Activated T-helper 2 cell treated with anti-CD3 and anti-CD28 coated beads, Interferon-gamma antibody, Interleukin-2, Interleukin-4, amounts not matched to agents 10 μg/mL and 5 μg/mL and 100 μg/mL, durations not matched to agents 14 hours and 24 hours and 36 hours (primary cell): Measurements from ENCODE around the gene EYA4. TPM values are rescaled to one million over a fixed set of nuclear protein-coding genes. Genes with fewer than 3 reads are reported as not detected.

ENCODE experiments used
- DNase-seq: peaks from one replicate; pipeline ENCODE4 v3.0.0; 2021; ENCODE audit warnings: low spot score
- H3K27ac Mint-ChIP-seq: one replicate; pipeline ENCODE4 v1.8.0; 2021; ENCODE audit warnings: mixed read lengths
- H3K27me3 Mint-ChIP-seq: one replicate; pipeline ENCODE4 v1.8.0; 2021; ENCODE audit warnings: low read depth, mixed read lengths
- H3K36me3 Mint-ChIP-seq: one replicate; pipeline ENCODE4 v1.8.0; 2021; ENCODE audit warnings: low read depth, mixed read lengths
- H3K4me1 Mint-ChIP-seq: one replicate; pipeline ENCODE4 v1.8.0; 2021; ENCODE audit warnings: low read depth, mixed read lengths
- H3K4me3 Mint-ChIP-seq: one replicate; pipeline ENCODE4 v1.8.0; 2021; ENCODE audit warnings: low read depth, mild to moderate bottlenecking, moderate library complexity, mixed read lengths
- H3K9me3 Mint-ChIP-seq: one replicate; pipeline ENCODE4 v1.8.0; 2021; ENCODE audit warnings: mixed read lengths
- intact Hi-C: fragments of 100-400 bp; cut with micrococcal nuclease; formaldehyde crosslinking; loops from one replicate; pipeline ENCODE4 v1.15.1; 2023
- total RNA-seq: library from RNA; stranded (reverse); gene quantifications from 2 replicates; pipeline ENCODE4 v1.2.3, GENCODE V29; 2022

Gene EYA4, protein sequence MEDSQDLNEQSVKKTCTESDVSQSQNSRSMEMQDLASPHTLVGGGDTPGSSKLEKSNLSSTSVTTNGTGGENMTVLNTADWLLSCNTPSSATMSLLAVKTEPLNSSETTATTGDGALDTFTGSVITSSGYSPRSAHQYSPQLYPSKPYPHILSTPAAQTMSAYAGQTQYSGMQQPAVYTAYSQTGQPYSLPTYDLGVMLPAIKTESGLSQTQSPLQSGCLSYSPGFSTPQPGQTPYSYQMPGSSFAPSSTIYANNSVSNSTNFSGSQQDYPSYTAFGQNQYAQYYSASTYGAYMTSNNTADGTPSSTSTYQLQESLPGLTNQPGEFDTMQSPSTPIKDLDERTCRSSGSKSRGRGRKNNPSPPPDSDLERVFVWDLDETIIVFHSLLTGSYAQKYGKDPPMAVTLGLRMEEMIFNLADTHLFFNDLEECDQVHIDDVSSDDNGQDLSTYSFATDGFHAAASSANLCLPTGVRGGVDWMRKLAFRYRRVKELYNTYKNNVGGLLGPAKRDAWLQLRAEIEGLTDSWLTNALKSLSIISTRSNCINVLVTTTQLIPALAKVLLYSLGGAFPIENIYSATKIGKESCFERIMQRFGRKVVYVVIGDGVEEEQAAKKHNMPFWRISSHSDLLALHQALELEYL
- not detected in 2 replicates for total RNA-seq

GRCh38 chr6:133241086-133241900 lies at the start of gene EYA4:
EYA4 (plus strand) TSS chr6:133241357; CDS start chr6:133274781, 33,424 bp downstream.
- H3K27ac Mint-ChIP-seq, result no peak within 1 kb of the TSS
- H3K36me3 Mint-ChIP-seq, result no peaks in the 10 kb centered on the region
- H3K9me3 Mint-ChIP-seq, result no peaks in the 10 kb centered on the region
- DNase-seq, result no peak
- peaks cover 64% of the 10 kb centered on the region for H3K27me3 Mint-ChIP-seq
- intact Hi-C loops, result loop anchor here (10.0 kb wide), 1 partner anchor 614 kb away; no protein-coding TSS in a partner anchor
- H3K4me3 Mint-ChIP-seq, result no peak within 1 kb of the TSS
- H3K4me1 Mint-ChIP-seq, result peaks cover 5% of the 10 kb centered on the region

GRCh38 chr6:133193396-133193795 lies 47.8 kb upstream of the EYA4 start:
- no peak overlapping the region for H3K27ac Mint-ChIP-seq
- DNase-seq, result no peak
- H3K4me1 Mint-ChIP-seq, result no peaks in the 10 kb centered on the region
- H3K4me3 Mint-ChIP-seq, result no peak overlapping the region
- H3K27me3 Mint-ChIP-seq, result no peaks in the 10 kb centered on the region
- intact Hi-C loops, result no loop called here
- H3K36me3 Mint-ChIP-seq, result no peaks in the 10 kb centered on the region
- no peaks in the 10 kb centered on the region for H3K9me3 Mint-ChIP-seq

- Mint-ChIP-seq H3K27me3 (no peaks in the 10 kb centered on the region), H3K4me3 (no peak overlapping the region), H3K9me3 (no peaks in the 10 kb centered on the region), H3K36me3 (no peaks in the 10 kb centered on the region), H3K4me1 (no peaks in the 10 kb centered on the region), H3K27ac (no peak overlapping the region)
- intact Hi-C loops, result no loop called here
- DNase-seq, result no peak
Observed at GRCh38 chr6:133198725-133199124, 42.4 kb upstream of the EYA4 start.

DNA sequence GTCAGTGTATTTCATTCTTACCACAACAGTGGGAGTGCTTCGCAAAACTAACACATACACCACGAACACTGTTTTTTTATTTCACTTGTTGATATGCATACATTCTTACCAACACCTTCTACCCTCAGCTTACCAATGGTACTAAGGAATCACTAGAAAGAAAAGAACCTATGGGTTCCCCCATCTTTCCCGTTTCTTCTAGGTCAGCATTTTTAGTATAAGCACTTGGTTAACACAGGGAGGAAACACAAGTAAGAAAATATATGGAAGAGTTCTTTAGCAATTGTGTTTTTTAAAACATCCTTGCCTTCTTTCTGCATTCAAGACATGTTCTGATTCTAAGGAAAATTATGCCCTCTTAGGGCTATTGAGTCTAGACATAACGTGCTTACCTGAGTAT lies 39.9 kb upstream of the EYA4 start:
- Mint-ChIP-seq H3K4me3 (no peak overlapping the region), H3K27ac (no peak overlapping the region), H3K36me3 (no peaks in the 10 kb centered on the region), H3K27me3 (no peaks in the 10 kb centered on the region), H3K9me3 (no peaks in the 10 kb centered on the region), H3K4me1 (no peaks in the 10 kb centered on the region)
- intact Hi-C loops, result no loop called here
- no peak for DNase-seq

DNA sequence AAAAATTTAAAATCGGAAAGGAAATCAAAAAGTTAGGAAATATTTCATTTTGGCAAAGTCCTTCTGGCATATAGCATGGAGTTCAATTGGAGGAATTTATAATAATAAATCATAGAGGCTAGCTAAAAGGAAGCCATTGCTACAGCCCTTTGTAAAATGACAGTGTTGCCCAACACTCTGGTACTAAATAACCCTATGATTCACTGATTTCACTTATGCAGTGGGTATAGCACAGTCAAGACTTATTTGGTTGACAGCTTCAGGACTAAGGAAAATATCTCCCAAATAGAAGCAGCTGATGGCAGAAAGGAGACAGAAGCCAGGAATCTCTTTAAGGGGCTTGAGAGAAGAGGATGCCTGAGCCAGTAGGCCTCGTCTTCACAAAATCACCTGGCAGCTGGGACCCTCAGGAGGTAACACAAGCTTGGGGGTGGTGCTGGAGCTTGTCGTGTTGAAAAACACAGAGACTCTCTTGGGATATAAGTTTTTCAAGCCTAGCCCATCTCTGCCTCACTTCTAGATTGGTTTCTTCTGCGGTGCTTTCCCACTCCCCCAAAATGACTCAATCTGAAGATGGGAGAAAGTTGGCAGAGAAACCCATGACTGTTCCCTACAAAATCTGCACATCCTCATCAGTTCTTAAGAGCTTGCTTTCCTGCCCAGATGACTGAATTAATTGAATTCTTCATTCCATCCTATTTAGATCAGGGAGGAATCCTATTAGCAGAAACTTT lies 38.4 kb upstream of the EYA4 start:
- Mint-ChIP-seq H3K36me3 (no peaks in the 10 kb centered on the region), H3K4me1 (no peaks in the 10 kb centered on the region), H3K27me3 (no peaks in the 10 kb centered on the region), H3K4me3 (no peak overlapping the region), H3K9me3 (no peaks in the 10 kb centered on the region), H3K27ac (no peak overlapping the region)
- intact Hi-C loops, result no loop called here
- no peak for DNase-seq

DNA sequence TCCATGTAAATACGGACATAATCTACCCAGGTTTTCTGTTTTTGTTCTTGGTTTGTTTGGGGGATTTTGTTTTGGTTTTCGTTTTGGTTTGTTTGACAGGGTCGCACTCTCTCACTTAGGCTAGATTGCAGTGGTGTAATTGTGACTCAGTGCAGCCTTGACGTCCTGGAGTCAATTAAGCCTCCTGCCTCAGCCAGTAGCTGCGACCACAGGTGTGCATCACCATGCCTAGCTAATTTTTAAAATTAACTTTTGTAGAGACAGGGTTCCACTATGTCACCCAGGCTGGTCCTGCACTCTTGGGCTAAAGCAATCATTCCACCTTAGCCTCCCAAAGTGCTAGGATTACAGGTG lies 37.8 kb upstream of the EYA4 start:
- Mint-ChIP-seq H3K27ac (no peak overlapping the region), H3K36me3 (no peaks in the 10 kb centered on the region), H3K4me1 (no peaks in the 10 kb centered on the region), H3K27me3 (no peaks in the 10 kb centered on the region), H3K4me3 (no peak overlapping the region), H3K9me3 (no peaks in the 10 kb centered on the region)
- intact Hi-C loops, result no loop called here
- DNase-seq, result no peak

- intact Hi-C loops, result no loop called here
Observed at GRCh38 chr6:133205304-133205703, 35.9 kb upstream of the EYA4 start.

GRCh38 chr6:133206942-133207341 lies 34.2 kb upstream of the EYA4 start:
- H3K9me3 Mint-ChIP-seq, result peaks cover 3% of the 10 kb centered on the region
- H3K27ac Mint-ChIP-seq, result no peak overlapping the region

More at GRCh38 chr6:133205304-133205703, 35.9 kb upstream of the EYA4 start:
- H3K4me3 Mint-ChIP-seq, result no peak overlapping the region
- peaks cover 3% of the 10 kb centered on the region for H3K9me3 Mint-ChIP-seq
- no peak for DNase-seq
- H3K27ac Mint-ChIP-seq, result no peak overlapping the region
- no peaks in the 10 kb centered on the region for H3K27me3 Mint-ChIP-seq
- no peaks in the 10 kb centered on the region for H3K4me1 Mint-ChIP-seq
- no peaks in the 10 kb centered on the region for H3K36me3 Mint-ChIP-seq

DNA sequence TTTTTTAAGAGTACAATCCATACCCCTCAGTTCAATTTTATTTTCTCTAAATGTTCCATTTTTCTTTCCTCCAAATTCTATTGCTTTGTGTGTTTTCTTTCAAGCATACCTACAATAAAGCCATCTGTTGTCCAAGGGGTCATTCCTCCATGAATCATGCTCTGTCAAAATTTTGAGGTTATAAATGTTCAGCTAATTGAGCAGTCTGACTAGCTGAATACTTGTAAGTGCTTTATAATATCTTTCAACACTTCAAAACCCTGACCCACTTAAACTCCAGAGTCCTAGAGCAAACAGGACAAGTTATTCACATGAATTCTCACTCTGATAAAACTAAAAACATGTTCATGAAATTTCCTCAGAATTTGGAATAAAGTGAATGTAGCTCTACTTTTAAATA lies 33.4 kb upstream of the EYA4 start:
- peaks cover 3% of the 10 kb centered on the region for H3K9me3 Mint-ChIP-seq
- H3K4me1 Mint-ChIP-seq, result no peaks in the 10 kb centered on the region
- H3K4me3 Mint-ChIP-seq, result no peak overlapping the region
- DNase-seq, result no peak
- H3K27me3 Mint-ChIP-seq, result no peaks in the 10 kb centered on the region
- intact Hi-C loops, result no loop called here
- H3K36me3 Mint-ChIP-seq, result no peaks in the 10 kb centered on the region
- H3K27ac Mint-ChIP-seq, result no peak overlapping the region

More at GRCh38 chr6:133206942-133207341, 34.2 kb upstream of the EYA4 start:
- no peaks in the 10 kb centered on the region for H3K27me3 Mint-ChIP-seq
- no peak overlapping the region for H3K4me3 Mint-ChIP-seq
- DNase-seq, result no peak
- H3K4me1 Mint-ChIP-seq, result no peaks in the 10 kb centered on the region
- intact Hi-C loops, result no loop called here
- H3K36me3 Mint-ChIP-seq, result no peaks in the 10 kb centered on the region

DNA sequence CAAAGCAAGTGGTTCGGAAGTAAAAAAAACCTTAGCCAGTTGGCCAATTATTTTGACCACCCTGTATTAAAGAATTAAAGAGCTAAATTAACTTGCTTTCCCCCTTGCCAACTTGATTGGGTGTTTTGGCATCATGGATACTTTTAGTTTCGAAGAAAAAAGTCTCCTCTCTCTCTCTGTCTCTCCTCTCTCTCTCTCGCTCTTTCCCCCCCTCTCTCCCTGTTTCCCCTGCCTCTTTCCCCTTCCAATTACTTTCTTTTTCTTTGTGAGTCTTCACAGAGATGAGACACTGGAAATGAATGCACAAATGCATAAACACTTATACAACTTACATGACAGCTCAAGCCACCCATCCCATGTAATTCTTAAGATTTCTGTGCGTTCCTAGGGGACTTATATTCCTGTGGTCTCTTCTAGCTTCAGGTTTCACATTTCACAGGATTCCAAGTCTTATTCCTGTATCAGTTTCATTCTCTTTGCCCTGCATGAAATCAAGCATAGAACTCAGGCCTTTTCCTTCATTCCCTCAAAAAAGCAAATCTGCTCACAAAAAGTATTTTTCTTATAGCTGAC lies 32.9 kb upstream of the EYA4 start:
- Mint-ChIP-seq H3K36me3 (no peaks in the 10 kb centered on the region), H3K9me3 (peaks cover 3% of the 10 kb centered on the region), H3K27ac (no peak overlapping the region), H3K4me1 (no peaks in the 10 kb centered on the region), H3K4me3 (no peak overlapping the region), H3K27me3 (no peaks in the 10 kb centered on the region)
- intact Hi-C loops, result no loop called here
- DNase-seq, result no peak

DNA sequence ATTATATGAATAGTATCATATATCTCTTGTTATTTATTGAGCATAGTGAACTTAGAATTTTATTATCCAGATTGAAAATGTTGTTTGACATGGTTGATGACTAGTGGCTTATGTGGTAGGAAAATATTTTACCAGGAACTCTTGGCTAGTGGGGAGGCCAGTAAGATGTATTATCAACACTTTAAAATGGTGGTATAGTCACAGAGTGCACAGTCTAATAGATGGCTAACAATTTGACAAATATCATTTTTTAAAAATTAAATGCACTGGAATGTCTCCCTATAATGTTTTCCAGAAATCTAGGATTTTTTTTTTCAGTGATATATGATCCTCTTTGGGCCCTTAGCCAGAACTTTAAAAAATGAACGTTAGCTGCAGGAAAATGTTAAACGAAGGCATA lies 26.9 kb upstream of the EYA4 start:
- no peak overlapping the region for H3K27ac Mint-ChIP-seq

DNA sequence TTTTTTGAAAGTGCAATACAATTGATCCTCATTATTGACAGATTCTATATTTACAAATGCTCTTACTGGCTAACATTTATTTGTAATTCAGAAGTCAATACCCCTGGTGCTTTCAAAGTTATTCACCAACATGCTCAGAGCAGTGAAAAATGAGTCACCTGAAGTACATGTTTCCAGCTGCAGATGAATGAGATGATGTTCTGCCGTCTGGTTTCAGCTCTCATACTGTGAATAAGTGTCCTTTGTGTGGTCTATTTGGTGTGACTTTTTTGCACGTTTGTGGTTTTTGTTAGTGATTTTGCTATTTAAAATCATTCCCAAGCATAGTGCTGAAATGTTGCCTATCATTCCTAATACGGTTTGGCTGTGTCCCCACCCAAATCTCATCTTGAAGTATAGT lies 22.3 kb upstream of the EYA4 start:
- H3K27me3 Mint-ChIP-seq, result no peaks in the 10 kb centered on the region
- no peaks in the 10 kb centered on the region for H3K9me3 Mint-ChIP-seq
- no peak overlapping the region for H3K27ac Mint-ChIP-seq

More for the DNA sequence above, 26.9 kb upstream of the EYA4 start:
- Mint-ChIP-seq H3K36me3 (no peaks in the 10 kb centered on the region), H3K9me3 (peaks cover 3% of the 10 kb centered on the region), H3K27me3 (no peaks in the 10 kb centered on the region), H3K4me1 (no peaks in the 10 kb centered on the region), H3K4me3 (no peak overlapping the region)
- no peak for DNase-seq
- intact Hi-C loops, result no loop called here

More for the DNA sequence above, 22.3 kb upstream of the EYA4 start:
- no peaks in the 10 kb centered on the region for H3K4me1 Mint-ChIP-seq
- H3K36me3 Mint-ChIP-seq, result no peaks in the 10 kb centered on the region
- DNase-seq, result no peak
- no peak overlapping the region for H3K4me3 Mint-ChIP-seq
- intact Hi-C loops, result no loop called here
